CD4-positive, alpha-beta T cell treated with Interferon alpha-2 for 1 hour (primary cell): ENCODE results near the gene PLAAT5.
"Not testable (repeated sequence)": the region's sequence is repeated elsewhere in the genome, so short reads cannot be mapped to it uniquely, and the experiment has no call there.

Experiments
- DNase-seq, 2 donors: peaks; one replicate each; pipeline ENCODE4 v3.0.0-alpha.2; 2020 to 2022

PLAAT5 gene

DNA sequence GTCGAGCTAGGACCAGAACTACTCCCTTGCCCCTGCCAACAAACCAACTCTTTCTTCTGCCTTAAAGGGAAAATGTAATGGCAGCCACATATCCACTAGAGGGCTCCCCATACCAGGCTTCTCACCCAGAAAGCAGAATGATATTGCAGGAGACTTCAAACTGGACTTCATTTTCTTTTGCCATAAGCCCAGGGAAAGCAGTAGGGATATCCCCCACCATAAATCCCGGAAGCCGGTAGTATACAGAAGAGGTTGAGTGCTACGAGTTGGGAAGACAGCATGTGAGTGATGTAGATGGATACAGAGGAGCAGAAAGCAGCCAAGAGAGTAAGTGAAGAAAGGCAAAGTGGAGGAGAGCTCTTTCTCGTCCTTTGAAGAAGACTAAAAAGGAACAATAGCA is 12.1 kb downstream of the PLAAT5 start:
- DNase-seq: peak; percentile 66 to 80

- DNase-seq: no peak
Measured at GRCh38 chr11:63476618-63477017, 14.3 kb downstream of the PLAAT5 start.

DNA sequence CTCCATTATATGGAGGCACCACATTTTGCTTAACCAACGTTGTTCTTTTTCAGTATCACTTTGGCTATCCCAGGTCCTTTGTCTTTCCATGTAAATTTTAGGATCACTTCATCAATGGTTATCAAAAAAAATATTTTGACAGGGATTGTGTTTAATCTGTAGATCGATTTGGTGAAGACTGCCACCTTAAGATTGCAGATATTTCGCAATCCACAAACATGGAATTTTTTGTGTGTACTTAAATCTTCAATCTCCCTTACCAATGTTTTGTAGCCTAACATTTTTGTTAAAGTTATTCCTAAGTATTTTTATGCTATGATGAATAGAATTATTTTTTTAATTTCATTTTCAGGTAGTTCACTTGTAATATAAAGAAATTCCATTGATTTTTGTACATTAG is 18.6 kb downstream of the PLAAT5 start:
- DNase-seq: no peak

DNA sequence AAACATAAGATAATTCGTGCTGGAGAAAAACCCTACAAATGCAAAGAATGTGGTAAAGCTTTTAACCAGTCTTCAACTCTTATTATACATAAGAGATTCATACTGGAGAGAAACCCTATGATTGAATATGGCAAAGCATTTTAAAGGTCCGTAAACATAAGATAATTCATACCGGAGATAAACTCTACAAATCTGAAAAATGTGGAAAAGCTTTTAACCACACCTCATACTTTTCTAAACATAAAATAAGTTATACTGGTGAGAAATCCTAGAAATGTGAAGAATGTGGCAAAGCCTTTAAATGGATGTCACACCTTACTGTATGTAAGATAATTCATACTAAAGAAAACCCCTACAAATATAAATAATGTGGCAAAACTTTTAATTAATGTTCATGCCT is 20.7 kb downstream of the PLAAT5 start:
- DNase-seq: no peak

DNA sequence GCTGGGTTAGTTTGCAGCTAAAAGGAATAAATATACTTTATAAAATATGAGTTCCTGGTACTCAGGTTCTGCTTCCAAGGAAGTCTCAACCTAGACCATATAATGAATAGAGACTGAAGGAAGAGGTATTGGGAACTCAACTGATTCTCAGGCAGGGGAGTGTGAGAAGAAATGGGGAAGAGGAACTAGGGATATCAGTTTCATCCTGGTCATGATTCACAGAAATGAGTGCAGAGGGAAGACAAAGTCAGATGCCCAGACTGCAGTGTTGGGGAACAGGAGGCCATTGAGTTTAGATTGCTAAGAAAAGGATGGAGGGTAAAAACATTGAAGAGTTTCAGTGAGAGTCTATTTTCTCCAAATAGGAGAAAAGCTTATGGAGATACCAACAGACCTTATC is 28.8 kb downstream of the PLAAT5 start:
- no peak for DNase-seq

GRCh38 chr11:63459586-63459985 is 31.4 kb downstream of the PLAAT5 start:
- DNase-seq: no peak

DNA sequence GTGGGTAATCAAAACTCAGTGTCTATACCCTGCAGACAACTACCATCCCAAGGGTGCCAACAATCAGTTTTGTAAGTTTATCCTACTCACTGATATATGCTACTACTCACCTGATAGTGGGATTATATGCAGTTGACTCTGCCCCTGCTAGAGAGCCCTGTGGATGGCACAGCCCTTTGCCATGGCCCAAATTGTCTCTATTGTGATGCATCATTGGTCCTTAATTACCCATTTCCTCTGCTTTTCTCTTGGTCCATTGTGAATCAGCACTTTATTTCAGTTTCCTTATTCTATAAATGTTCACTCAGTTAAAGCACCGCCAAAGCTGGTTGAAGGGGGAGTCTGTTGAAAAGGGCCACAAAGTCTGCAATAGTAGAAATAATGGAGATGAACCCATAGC is 42.3 kb downstream of the PLAAT5 start:
- DNase-seq: no peak

GRCh38 chr11:63445720-63446119 is 45.2 kb downstream of the PLAAT5 start:
- DNase-seq: no peak

GRCh38 chr11:63445118-63445517 is 45.8 kb downstream of the PLAAT5 start:
- no peak for DNase-seq

GRCh38 chr11:63444160-63444559 is 46.8 kb downstream of the PLAAT5 start:
- DNase-seq: no peak

- no peak for DNase-seq
Measured at GRCh38 chr11:63443714-63444113, 47.3 kb downstream of the PLAAT5 start.

GRCh38 chr11:63435831-63436230 is 55.1 kb downstream of the PLAAT5 start:
- DNase-seq: not testable (repeated sequence)

GRCh38 chr11:63435351-63435750 is 55.6 kb downstream of the PLAAT5 start:
- DNase-seq: not testable (repeated sequence)

GRCh38 chr11:63430731-63431130 is 60.2 kb downstream of the PLAAT5 start:
- DNase-seq: not testable (repeated sequence)

- no peak for DNase-seq
Measured at GRCh38 chr11:63427971-63428508, 62.9 kb downstream of the PLAAT5 start.

DNA sequence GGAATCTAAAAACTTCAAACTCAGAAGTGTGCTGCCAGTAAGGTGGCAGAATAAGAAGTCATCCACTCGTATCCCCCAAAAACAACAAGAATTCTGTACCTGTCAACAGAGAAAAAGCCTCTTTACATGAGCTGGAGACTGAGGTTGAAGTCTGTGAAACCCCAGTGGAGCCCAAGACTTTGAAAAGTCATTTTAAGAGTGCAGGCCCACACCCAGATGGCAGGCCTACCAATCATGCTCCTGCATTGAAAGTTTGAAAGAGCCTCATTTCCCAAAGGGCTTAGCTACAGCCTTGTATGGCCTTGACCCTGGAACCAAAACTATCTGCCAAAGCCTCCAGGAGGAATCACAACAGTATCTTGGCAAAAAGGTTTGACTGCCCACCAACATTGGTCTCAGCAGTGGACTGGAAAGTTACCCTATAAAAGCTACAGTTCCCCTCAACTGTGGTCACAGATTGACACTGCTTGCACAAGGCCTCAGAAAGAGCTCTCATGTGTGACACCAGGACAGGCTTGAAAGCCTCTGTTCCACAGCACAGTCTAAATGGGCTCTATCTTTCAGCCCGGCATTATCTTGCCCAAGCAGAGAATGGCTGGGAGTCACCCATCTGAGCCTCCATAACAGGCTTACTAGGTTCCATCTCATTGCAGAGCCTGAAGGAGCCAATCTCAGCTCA is 73.7 kb downstream of the PLAAT5 start:
- DNase-seq: no peak
